HG03095 (cell line): Measurements from ENCODE around the gene EVI5L.

Experiments used
- ATAC-seq: cut with Tn5 transposase; IDR thresholded peaks from one replicate; pipeline ENCODE4 v1.9.1; 2021; ENCODE audit warnings: moderate library complexity; ENCODE audit not compliant: unreplicated experiment

EVI5L gene

GRCh38 chr19:7910321-7911161, 80.5 kb downstream of the EVI5L start:
- no peak for ATAC-seq

GRCh38 chr19:7911508-7912143, 81.6 kb downstream of the EVI5L start:
- ATAC-seq = no peak

GRCh38 chr19:7912144-7912696, 82.2 kb downstream of the EVI5L start:
- ATAC-seq = no peak

- ATAC-seq = no peak
These were observed 82.9 kb downstream of the EVI5L start for GRCh38 chr19:7912697-7913564.

DNA sequence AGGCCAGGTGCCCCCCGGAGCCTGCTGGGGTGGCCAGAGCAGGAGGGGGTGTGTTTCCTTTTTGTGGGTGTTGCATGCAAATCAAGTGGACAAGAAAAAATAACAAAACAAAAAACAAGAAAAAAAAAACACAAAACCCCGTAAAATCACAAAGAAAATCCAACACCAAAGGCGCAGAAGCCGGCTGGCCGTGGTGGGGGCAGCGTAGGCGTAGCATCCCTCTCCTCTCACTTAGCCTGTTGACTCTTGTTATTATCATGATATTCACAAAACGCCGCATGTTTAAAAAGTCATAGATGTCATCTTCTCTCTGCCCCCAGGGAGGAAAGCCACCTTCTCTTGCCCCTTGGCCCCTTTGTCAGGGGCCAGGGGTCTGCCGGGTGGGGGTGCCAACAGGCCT, 83.6 kb downstream of the EVI5L start:
- no peak for ATAC-seq

GRCh38 chr19:7914099-7914498, 84.1 kb downstream of the EVI5L start:
- no peak for ATAC-seq
